PC-9 (cell line): ENCODE measurements around the gene ACAD10.

ENCODE experiments used
- EZH2 ChIP-seq: fragments of 200-600 bp; sonication (generic); IDR thresholded peaks from 2 replicates; pipeline ENCODE4 v1.8.0; 2017; ENCODE audit warnings: antibody characterized with exemption, low read depth
- TF ChIP-seq, protein P1 (sequence below): fragments of 200-600 bp; sonication (generic); conservative IDR thresholded peaks from 2 replicates; pipeline ENCODE4 v1.6.1; 2017; ENCODE audit warnings: mixed run types, antibody characterized with exemption, mild to moderate bottlenecking, moderate library complexity

DNA sequence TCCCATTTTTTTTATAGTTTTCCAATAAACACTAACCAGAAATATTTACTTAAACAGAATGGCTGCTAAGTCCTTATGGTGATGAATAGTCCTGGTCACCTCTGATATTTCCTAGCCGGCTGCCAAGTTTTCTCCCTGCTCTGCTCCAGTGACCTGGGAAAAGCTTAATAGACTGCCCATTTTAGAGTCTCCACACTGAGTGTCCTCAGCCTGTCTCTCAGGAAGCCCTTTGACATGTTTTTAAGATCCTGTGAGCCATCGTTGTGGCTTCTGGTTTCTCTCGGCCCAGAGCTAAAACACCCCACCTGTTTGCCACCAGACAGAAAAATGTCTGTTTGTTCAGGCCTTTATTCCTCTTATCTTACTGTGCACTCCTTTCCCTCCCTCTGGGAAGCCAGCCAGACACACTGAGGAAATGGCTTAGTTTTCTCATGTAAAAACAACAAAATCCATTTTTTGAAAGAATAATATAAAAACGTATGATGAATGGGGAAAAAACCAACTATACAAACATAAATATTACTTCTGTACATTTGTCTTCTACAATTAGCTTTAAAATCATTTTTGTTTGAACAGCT lies 55.5 kb downstream of the ACAD10 start:
- TF ChIP-seq, protein P1, sequence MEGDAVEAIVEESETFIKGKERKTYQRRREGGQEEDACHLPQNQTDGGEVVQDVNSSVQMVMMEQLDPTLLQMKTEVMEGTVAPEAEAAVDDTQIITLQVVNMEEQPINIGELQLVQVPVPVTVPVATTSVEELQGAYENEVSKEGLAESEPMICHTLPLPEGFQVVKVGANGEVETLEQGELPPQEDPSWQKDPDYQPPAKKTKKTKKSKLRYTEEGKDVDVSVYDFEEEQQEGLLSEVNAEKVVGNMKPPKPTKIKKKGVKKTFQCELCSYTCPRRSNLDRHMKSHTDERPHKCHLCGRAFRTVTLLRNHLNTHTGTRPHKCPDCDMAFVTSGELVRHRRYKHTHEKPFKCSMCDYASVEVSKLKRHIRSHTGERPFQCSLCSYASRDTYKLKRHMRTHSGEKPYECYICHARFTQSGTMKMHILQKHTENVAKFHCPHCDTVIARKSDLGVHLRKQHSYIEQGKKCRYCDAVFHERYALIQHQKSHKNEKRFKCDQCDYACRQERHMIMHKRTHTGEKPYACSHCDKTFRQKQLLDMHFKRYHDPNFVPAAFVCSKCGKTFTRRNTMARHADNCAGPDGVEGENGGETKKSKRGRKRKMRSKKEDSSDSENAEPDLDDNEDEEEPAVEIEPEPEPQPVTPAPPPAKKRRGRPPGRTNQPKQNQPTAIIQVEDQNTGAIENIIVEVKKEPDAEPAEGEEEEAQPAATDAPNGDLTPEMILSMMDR, result no peak
- no peak for TF ChIP-seq EZH2
